ENCODE data around the gene SIK3. TPM values are rescaled to one million over a fixed set of nuclear protein-coding genes. Genes with fewer than 3 reads are reported as not detected.
"Not testable (repeated sequence)": the region's sequence is repeated elsewhere in the genome, so short reads cannot be mapped to it uniquely, and the experiment has no call there.

Gene SIK3
- total RNA-seq, 1 experiment from 2014 or later = 17.4 TPM

GRCh38 chr11:117126223-117126965 is 28.2 kb upstream of the SIK3 start:
- BruUV-seq (replicated peaks) = no TSS peak
- TF ChIP-seq CTCF (IDR thresholded peaks at IDR 0.05; ENCODE audit: unreplicated experiment) = no peak
- Mint-ChIP-seq H3K27me3 (ENCODE audit: unreplicated experiment) (peaks cover 13% of the 10 kb centered on the region), H3K4me3 (ENCODE audit: low read depth, unreplicated experiment) (no peak overlapping the region), H3K4me1 (ENCODE audit: low read depth, unreplicated experiment) (no peaks in the 10 kb centered on the region), H3K36me3 (ENCODE audit: insufficient read depth, unreplicated experiment) (no peaks in the 10 kb centered on the region), H3K9me3 (ENCODE audit: low read depth, unreplicated experiment) (no peaks in the 10 kb centered on the region), H3K27ac (ENCODE audit: unreplicated experiment) (no peak overlapping the region)
- DNase-seq = no peak
- CTCF ChIA-PET = no interaction called here
- intact Hi-C loops (cut with micrococcal nuclease; ENCODE audit: unreplicated experiment) = no loop called here

GRCh38 chr11:117122556-117122955 is 24.3 kb upstream of the SIK3 start:
- BruUV-seq (replicated peaks) = no TSS peak
- Mint-ChIP-seq H3K27me3 (ENCODE audit: unreplicated experiment) (peaks cover 13% of the 10 kb centered on the region), H3K9me3 (ENCODE audit: low read depth, unreplicated experiment) (no peaks in the 10 kb centered on the region), H3K4me3 (ENCODE audit: low read depth, unreplicated experiment) (no peak overlapping the region), H3K27ac (ENCODE audit: unreplicated experiment) (no peak overlapping the region), H3K36me3 (ENCODE audit: insufficient read depth, unreplicated experiment) (no peaks in the 10 kb centered on the region), H3K4me1 (ENCODE audit: low read depth, unreplicated experiment) (no peaks in the 10 kb centered on the region)
- no peak for TF ChIP-seq CTCF (IDR thresholded peaks at IDR 0.05; ENCODE audit: unreplicated experiment)
- no peak for DNase-seq
- intact Hi-C loops (cut with micrococcal nuclease; ENCODE audit: unreplicated experiment) = no loop called here
- CTCF ChIA-PET = no interaction called here

- DNase-seq = no peak
- no TSS peak for BruUV-seq (replicated peaks)
- no peaks in the 10 kb centered on the region for H3K9me3 Mint-ChIP-seq (ENCODE audit: low read depth, unreplicated experiment)
Observed at GRCh38 chr11:117121176-117121575, 22.9 kb upstream of the SIK3 start.

DNA sequence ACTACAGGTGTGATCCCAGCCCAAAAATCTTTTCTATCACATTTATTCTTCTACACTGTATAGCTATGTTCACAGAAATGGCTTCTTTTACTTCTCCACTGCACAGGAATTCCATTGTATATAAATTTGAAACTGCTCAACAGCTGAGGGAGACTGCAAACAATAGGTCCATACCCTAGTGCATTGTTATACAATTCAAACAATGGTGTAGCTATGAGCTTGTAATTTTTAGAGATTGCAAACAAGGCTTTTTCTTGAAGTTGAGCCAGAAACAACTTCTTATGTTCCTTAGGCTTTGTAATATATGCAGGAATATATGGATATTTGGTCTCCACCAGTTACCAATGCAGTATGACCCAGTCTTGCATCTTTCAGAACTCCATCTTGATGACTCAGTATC is 19.5 kb upstream of the SIK3 start:
- no TSS peak for BruUV-seq (replicated peaks)

More at GRCh38 chr11:117121176-117121575, 22.9 kb upstream of the SIK3 start:
- H3K27me3 Mint-ChIP-seq (ENCODE audit: unreplicated experiment) = peaks cover 13% of the 10 kb centered on the region
- no peak overlapping the region for H3K4me3 Mint-ChIP-seq (ENCODE audit: low read depth, unreplicated experiment)
- intact Hi-C loops (cut with micrococcal nuclease; ENCODE audit: unreplicated experiment) = no loop called here
- H3K27ac Mint-ChIP-seq (ENCODE audit: unreplicated experiment) = no peak overlapping the region
- no peaks in the 10 kb centered on the region for H3K36me3 Mint-ChIP-seq (ENCODE audit: insufficient read depth, unreplicated experiment)
- no peak for TF ChIP-seq CTCF (IDR thresholded peaks at IDR 0.05; ENCODE audit: unreplicated experiment)
- CTCF ChIA-PET = no interaction called here
- H3K4me1 Mint-ChIP-seq (ENCODE audit: low read depth, unreplicated experiment) = no peaks in the 10 kb centered on the region

DNA sequence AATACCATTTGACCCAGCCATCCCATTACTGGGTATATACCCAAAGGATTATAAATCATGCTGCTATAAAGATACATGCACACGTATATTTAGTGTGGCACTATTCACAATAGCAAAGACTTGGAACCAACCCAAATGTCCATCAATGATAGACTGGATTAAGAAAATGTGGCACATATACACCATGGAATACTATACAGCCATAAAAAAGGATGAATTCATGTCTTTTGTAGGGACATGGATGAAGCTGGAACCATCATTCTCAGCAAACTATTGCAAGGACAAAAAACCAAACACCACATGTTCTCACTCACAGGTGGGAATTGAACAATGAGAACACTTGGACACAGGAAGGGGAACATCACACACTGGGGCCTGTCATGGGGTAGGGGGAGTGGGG is 14.7 kb upstream of the SIK3 start:
- DNase-seq; H3K36me3 Mint-ChIP-seq (ENCODE audit: insufficient read depth, unreplicated experiment); BruUV-seq (replicated peaks); H3K4me1 Mint-ChIP-seq (ENCODE audit: low read depth, unreplicated experiment); H3K9me3 Mint-ChIP-seq (ENCODE audit: low read depth, unreplicated experiment); H3K27ac Mint-ChIP-seq (ENCODE audit: unreplicated experiment); H3K4me3 Mint-ChIP-seq (ENCODE audit: low read depth, unreplicated experiment); intact Hi-C loops (cut with micrococcal nuclease; ENCODE audit: unreplicated experiment); H3K27me3 Mint-ChIP-seq (ENCODE audit: unreplicated experiment); CTCF ChIA-PET: not testable (repeated sequence)

More for the DNA sequence above, 19.5 kb upstream of the SIK3 start:
- Mint-ChIP-seq H3K4me3 (ENCODE audit: low read depth, unreplicated experiment) (no peak overlapping the region), H3K27ac (ENCODE audit: unreplicated experiment) (no peak overlapping the region), H3K36me3 (ENCODE audit: insufficient read depth, unreplicated experiment) (no peaks in the 10 kb centered on the region), H3K9me3 (ENCODE audit: low read depth, unreplicated experiment) (no peaks in the 10 kb centered on the region), H3K27me3 (ENCODE audit: unreplicated experiment) (no peaks in the 10 kb centered on the region), H3K4me1 (ENCODE audit: low read depth, unreplicated experiment) (no peaks in the 10 kb centered on the region)
- intact Hi-C loops (cut with micrococcal nuclease; ENCODE audit: unreplicated experiment) = no loop called here
- TF ChIP-seq CTCF (IDR thresholded peaks at IDR 0.05; ENCODE audit: unreplicated experiment) = no peak
- no peak for DNase-seq
- CTCF ChIA-PET = no interaction called here

GRCh38 chr11:117112497-117112896 is 14.3 kb upstream of the SIK3 start:
- H3K27me3 Mint-ChIP-seq (ENCODE audit: unreplicated experiment); DNase-seq; H3K4me1 Mint-ChIP-seq (ENCODE audit: low read depth, unreplicated experiment); H3K9me3 Mint-ChIP-seq (ENCODE audit: low read depth, unreplicated experiment); CTCF ChIA-PET; H3K27ac Mint-ChIP-seq (ENCODE audit: unreplicated experiment); H3K36me3 Mint-ChIP-seq (ENCODE audit: insufficient read depth, unreplicated experiment); BruUV-seq (replicated peaks); intact Hi-C loops (cut with micrococcal nuclease; ENCODE audit: unreplicated experiment); H3K4me3 Mint-ChIP-seq (ENCODE audit: low read depth, unreplicated experiment): not testable (repeated sequence)
